Panc1 (cell line): ENCODE measurements around the gene EIF2A.

Experiments used
- POLR2AphosphoS5 ChIP-seq: IDR thresholded peaks from 2 replicates; pipeline ENCODE4 v1.6.1; 2012; ENCODE audit warnings: mild to moderate bottlenecking, low read depth, low read length, moderate library complexity
- TF ChIP-seq, protein P1 (sequence below), 2 experiments: IDR thresholded peaks; 2 replicates each; pipeline ENCODE4 v1.6.1; 2011 to 2012; ENCODE audit warnings: low read depth in 2 of 2, control low read depth in 1 of 2, low read length in 1 of 2, mild to moderate bottlenecking in 1 of 2, moderate library complexity in 1 of 2; ENCODE audit not compliant: insufficient read depth in 1 of 2
- TF ChIP-seq, protein P2 (sequence below): fragments of 450-650 bp; IDR thresholded peaks from 2 replicates; pipeline ENCODE4 v1.5.1; 2017; ENCODE audit warnings: mild to moderate bottlenecking

DNA sequence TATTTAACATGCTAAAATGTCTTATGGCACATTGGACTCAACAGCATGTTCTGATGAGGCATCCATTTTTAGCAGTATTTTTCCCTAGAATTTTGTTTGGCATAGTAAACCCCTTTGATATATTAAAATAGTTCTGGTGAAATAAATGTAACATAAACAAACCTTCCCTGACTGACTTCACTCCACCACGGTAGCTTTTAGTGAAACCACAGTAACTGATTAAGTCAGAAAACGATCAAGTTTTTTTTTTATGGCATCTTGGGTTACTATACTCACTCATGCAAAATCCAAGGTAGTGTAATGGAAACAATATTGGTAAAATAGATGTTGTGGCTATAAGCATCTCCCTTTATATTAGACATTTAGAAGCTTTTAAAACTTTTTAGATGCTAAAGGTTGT, 3.1 kb upstream of the EIF2A start:
- TF ChIP-seq POLR2AphosphoS5 = no peak
- TF ChIP-seq, protein P1, sequence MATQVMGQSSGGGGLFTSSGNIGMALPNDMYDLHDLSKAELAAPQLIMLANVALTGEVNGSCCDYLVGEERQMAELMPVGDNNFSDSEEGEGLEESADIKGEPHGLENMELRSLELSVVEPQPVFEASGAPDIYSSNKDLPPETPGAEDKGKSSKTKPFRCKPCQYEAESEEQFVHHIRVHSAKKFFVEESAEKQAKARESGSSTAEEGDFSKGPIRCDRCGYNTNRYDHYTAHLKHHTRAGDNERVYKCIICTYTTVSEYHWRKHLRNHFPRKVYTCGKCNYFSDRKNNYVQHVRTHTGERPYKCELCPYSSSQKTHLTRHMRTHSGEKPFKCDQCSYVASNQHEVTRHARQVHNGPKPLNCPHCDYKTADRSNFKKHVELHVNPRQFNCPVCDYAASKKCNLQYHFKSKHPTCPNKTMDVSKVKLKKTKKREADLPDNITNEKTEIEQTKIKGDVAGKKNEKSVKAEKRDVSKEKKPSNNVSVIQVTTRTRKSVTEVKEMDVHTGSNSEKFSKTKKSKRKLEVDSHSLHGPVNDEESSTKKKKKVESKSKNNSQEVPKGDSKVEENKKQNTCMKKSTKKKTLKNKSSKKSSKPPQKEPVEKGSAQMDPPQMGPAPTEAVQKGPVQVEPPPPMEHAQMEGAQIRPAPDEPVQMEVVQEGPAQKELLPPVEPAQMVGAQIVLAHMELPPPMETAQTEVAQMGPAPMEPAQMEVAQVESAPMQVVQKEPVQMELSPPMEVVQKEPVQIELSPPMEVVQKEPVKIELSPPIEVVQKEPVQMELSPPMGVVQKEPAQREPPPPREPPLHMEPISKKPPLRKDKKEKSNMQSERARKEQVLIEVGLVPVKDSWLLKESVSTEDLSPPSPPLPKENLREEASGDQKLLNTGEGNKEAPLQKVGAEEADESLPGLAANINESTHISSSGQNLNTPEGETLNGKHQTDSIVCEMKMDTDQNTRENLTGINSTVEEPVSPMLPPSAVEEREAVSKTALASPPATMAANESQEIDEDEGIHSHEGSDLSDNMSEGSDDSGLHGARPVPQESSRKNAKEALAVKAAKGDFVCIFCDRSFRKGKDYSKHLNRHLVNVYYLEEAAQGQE (IDR thresholded peaks at IDR 0.05; ENCODE audit: insufficient read depth in 1 of 2, low read depth in 2 of 2, low read length in 1 of 2) = no peak
- TF ChIP-seq, protein P2, sequence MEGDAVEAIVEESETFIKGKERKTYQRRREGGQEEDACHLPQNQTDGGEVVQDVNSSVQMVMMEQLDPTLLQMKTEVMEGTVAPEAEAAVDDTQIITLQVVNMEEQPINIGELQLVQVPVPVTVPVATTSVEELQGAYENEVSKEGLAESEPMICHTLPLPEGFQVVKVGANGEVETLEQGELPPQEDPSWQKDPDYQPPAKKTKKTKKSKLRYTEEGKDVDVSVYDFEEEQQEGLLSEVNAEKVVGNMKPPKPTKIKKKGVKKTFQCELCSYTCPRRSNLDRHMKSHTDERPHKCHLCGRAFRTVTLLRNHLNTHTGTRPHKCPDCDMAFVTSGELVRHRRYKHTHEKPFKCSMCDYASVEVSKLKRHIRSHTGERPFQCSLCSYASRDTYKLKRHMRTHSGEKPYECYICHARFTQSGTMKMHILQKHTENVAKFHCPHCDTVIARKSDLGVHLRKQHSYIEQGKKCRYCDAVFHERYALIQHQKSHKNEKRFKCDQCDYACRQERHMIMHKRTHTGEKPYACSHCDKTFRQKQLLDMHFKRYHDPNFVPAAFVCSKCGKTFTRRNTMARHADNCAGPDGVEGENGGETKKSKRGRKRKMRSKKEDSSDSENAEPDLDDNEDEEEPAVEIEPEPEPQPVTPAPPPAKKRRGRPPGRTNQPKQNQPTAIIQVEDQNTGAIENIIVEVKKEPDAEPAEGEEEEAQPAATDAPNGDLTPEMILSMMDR = no peak
